Measurements from ENCODE around the gene DNAJB8. TPM values are rescaled to one million over a fixed set of nuclear protein-coding genes. Genes with fewer than 3 reads are reported as not detected.

DNAJB8 gene
- total RNA-seq, 1 experiment from 2014 or later: not detected

GRCh38 chr3:128489927-128490649 is 23.4 kb upstream of the DNAJB8 start:
- H3K27ac Mint-ChIP-seq (ENCODE audit: low read depth, unreplicated experiment): no peak overlapping the region
- H3K9me3 Mint-ChIP-seq (ENCODE audit: unreplicated experiment): no peaks in the 10 kb centered on the region
- no peaks in the 10 kb centered on the region for H3K36me3 Mint-ChIP-seq (ENCODE audit: insufficient read depth, unreplicated experiment)
- intact Hi-C loops (cut with micrococcal nuclease): no loop called here
- no peak for TF ChIP-seq CTCF (IDR thresholded peaks at IDR 0.05; ENCODE audit: unreplicated experiment)
- ChIA-PET CTCF (interaction anchor here (0.5 to 0.6 kb wide), 2 partner anchors 51 to 117 kb away, joined by 3 to 4 read pairs; no protein-coding TSS in a partner anchor), POLR2A (interaction anchor here (1.7 kb wide), 1 partner anchor 16 kb away, joined by 7 read pairs; no protein-coding TSS in a partner anchor)
- peak overlapping the region; percentile 52 for H3K4me3 Mint-ChIP-seq (ENCODE audit: unreplicated experiment)
- DNase-seq (ENCODE audit: unreplicated experiment): no peak
- BruUV-seq (replicated peaks): no TSS peak
- peaks cover 4% of the 10 kb centered on the region for H3K4me1 Mint-ChIP-seq (ENCODE audit: insufficient read depth, unreplicated experiment)
- peaks cover 24% of the 10 kb centered on the region for H3K27me3 Mint-ChIP-seq (ENCODE audit: insufficient read depth, unreplicated experiment)

- TF ChIP-seq CTCF (IDR thresholded peaks at IDR 0.05; ENCODE audit: unreplicated experiment): no peak
- Mint-ChIP-seq H3K27ac (ENCODE audit: low read depth, unreplicated experiment) (no peak overlapping the region), H3K9me3 (ENCODE audit: unreplicated experiment) (no peaks in the 10 kb centered on the region), H3K4me3 (ENCODE audit: unreplicated experiment) (peak overlapping the region; percentile 52), H3K36me3 (ENCODE audit: insufficient read depth, unreplicated experiment) (no peaks in the 10 kb centered on the region), H3K27me3 (ENCODE audit: insufficient read depth, unreplicated experiment) (peaks cover 24% of the 10 kb centered on the region), H3K4me1 (ENCODE audit: insufficient read depth, unreplicated experiment) (peaks cover 4% of the 10 kb centered on the region)
- POLR2A ChIA-PET: interaction anchor here (1.7 kb wide), 1 partner anchor 17 kb away, joined by 7 read pairs; no protein-coding TSS in a partner anchor
- DNase-seq (ENCODE audit: unreplicated experiment): no peak
- no TSS peak for BruUV-seq (replicated peaks)
- CTCF ChIA-PET: interaction anchor here (0.5 to 0.6 kb wide), 3 partner anchors 52 to 211 kb away, joined by 3 to 4 read pairs (median 3); no protein-coding TSS in a partner anchor
- intact Hi-C loops (cut with micrococcal nuclease): no loop called here
Observed at GRCh38 chr3:128489674-128489926, 22.9 kb upstream of the DNAJB8 start.

- Mint-ChIP-seq H3K27me3 (ENCODE audit: insufficient read depth, unreplicated experiment) (peaks cover 24% of the 10 kb centered on the region), H3K4me3 (ENCODE audit: unreplicated experiment) (peak overlapping the region; percentile 85), H3K9me3 (ENCODE audit: unreplicated experiment) (no peaks in the 10 kb centered on the region), H3K27ac (ENCODE audit: low read depth, unreplicated experiment) (no peak overlapping the region), H3K36me3 (ENCODE audit: insufficient read depth, unreplicated experiment) (no peaks in the 10 kb centered on the region), H3K4me1 (ENCODE audit: insufficient read depth, unreplicated experiment) (peaks cover 4% of the 10 kb centered on the region)
- no peak for TF ChIP-seq CTCF (IDR thresholded peaks at IDR 0.05; ENCODE audit: unreplicated experiment)
- BruUV-seq (replicated peaks): no TSS peak
- DNase-seq (ENCODE audit: unreplicated experiment): no peak
- intact Hi-C loops (cut with micrococcal nuclease): no loop called here
- ChIA-PET POLR2A (interaction anchor here (1.7 kb wide), 1 partner anchor 17 kb away, joined by 7 read pairs; no protein-coding TSS in a partner anchor), CTCF (interaction anchor here (0.5 to 0.6 kb wide), 3 partner anchors 52 to 210 kb away, joined by 3 to 4 read pairs (median 3); no protein-coding TSS in a partner anchor)
Observed at GRCh38 chr3:128488991-128489673, 22.4 kb upstream of the DNAJB8 start.

- Mint-ChIP-seq H3K36me3 (ENCODE audit: insufficient read depth, unreplicated experiment) (no peaks in the 10 kb centered on the region), H3K4me1 (ENCODE audit: insufficient read depth, unreplicated experiment) (peaks cover 4% of the 10 kb centered on the region), H3K27ac (ENCODE audit: low read depth, unreplicated experiment) (no peak overlapping the region), H3K4me3 (ENCODE audit: unreplicated experiment) (peak overlapping the region; percentile 85), H3K27me3 (ENCODE audit: insufficient read depth, unreplicated experiment) (peaks cover 24% of the 10 kb centered on the region), H3K9me3 (ENCODE audit: unreplicated experiment) (no peaks in the 10 kb centered on the region)
- no peak for DNase-seq (ENCODE audit: unreplicated experiment)
- TF ChIP-seq CTCF (IDR thresholded peaks at IDR 0.05; ENCODE audit: unreplicated experiment): no peak
- POLR2A ChIA-PET: no interaction called here
- intact Hi-C loops (cut with micrococcal nuclease): no loop called here
- BruUV-seq (replicated peaks): no TSS peak
- CTCF ChIA-PET: no interaction called here
Observed at GRCh38 chr3:128488636-128488990, 21.9 kb upstream of the DNAJB8 start.
